K562 (cell line): ENCODE data around the gene SHMT1. TPM values are rescaled to one million over a fixed set of nuclear protein-coding genes. Genes with fewer than 3 reads are reported as not detected.
"Not testable (repeated sequence)": the region's sequence is repeated elsewhere in the genome, so short reads cannot be mapped to it uniquely, and the experiment has no call there.

Experiments used
- ATAC-seq: fragments of 200-7000 bp; cut with Tn5 transposase; 3 replicates; pipeline ENCODE4 v1.9.1; 2020; ENCODE audit warnings: moderate library complexity
- BruUV-seq: library from RNA; stranded (reverse); fragments of 400-500 nt; replicated peaks from 2 replicates; lab custom pipeline; 2021; lab: Mats Ljungman, UMichigan
- CTCF ChIA-PET: fragments of 300-600 bp; formaldehyde crosslinking; extraction: SDS; loops from one replicate; lab custom pipeline; 2021; ENCODE audit warnings: low intra/inter-chr PET ratio; lab: Yijun Ruan, JAX
- POLR2A ChIA-PET: fragments of 300-600, 350-650 bp; sonication (Branson Sonifier 250); formaldehyde crosslinking; extraction: SDS; loops from one replicate; lab custom pipeline; 2021; ENCODE audit warnings: antibody characterized with exemption, inconsistent platforms; lab: Yijun Ruan, JAX
- DNase-seq, 4 experiments: peaks; one replicate each; pipeline versions ENCODE4 v3.0.0 to v3.0.0-alpha.2; 2011 to 2018; ENCODE audit warnings: low spot score in 3 of 4, mixed read lengths in 3 of 4; ENCODE audit errors: extremely low read depth in 1 of 4
- FAIRE-seq: peaks from 2 replicates; lab custom pipeline; 2011; peaks lifted over from hg19 to GRCh38; lab: Jason Lieb, UNC
- H2AFZ ChIP-seq: 2 replicates; pipeline ENCODE4 v1.6.0; 2011; ENCODE audit warnings: low read depth, low read length, control low read depth, inconsistent platforms
- H3K27ac ChIP-seq: fragments of 200-600 bp; 3 replicates; pipeline ENCODE4 v1.8.0; 2011; ENCODE audit warnings: low read depth, mild to moderate bottlenecking, control low read depth, inconsistent platforms, low read length, moderate library complexity, mixed read lengths; ENCODE audit errors: extremely low read depth
- H3K27me3 ChIP-seq, 2 experiments: fragments of 300-600 bp in 1 of 2; 2 replicates in 1 of 2; 3 replicates in 1 of 2; pipeline versions ENCODE4 v1.6.0 to v1.8.0; 2011; ENCODE audit warnings: inconsistent platforms in 2 of 2, low read length in 2 of 2, mild to moderate bottlenecking in 1 of 2, mixed read lengths in 1 of 2, moderate library complexity in 1 of 2; ENCODE audit not compliant: control insufficient read depth in 2 of 2, insufficient read depth in 2 of 2
- H3K36me3 ChIP-seq: fragments of 300-600 bp; 3 replicates; pipeline ENCODE4 v1.8.0; 2011; ENCODE audit warnings: mild to moderate bottlenecking, low read length, inconsistent platforms; ENCODE audit not compliant: control insufficient read depth, insufficient read depth
- H3K4me1 ChIP-seq, 2 experiments: fragments of 200-600 bp in 1 of 2; replicated peaks in 1 of 2; 2 replicates in 1 of 2; 3 replicates in 1 of 2; pipeline versions ENCODE4 v1.5.1 to v1.8.0; 2011; ENCODE audit warnings: inconsistent platforms in 2 of 2, low read length in 2 of 2, mild to moderate bottlenecking in 1 of 2, mixed read lengths in 1 of 2, moderate library complexity in 1 of 2; ENCODE audit not compliant: control insufficient read depth in 2 of 2, insufficient read depth in 2 of 2
- H3K4me2 ChIP-seq: 2 replicates; pipeline ENCODE4 v1.6.1; 2011; ENCODE audit warnings: low read length, control low read depth, inconsistent platforms, mixed read lengths; ENCODE audit not compliant: insufficient read depth
- H3K4me3 ChIP-seq: fragments of 200-600 bp; sonication (generic), shearing (Covaris generic); 2 replicates; pipeline ENCODE4 v1.5.1; 2016; ENCODE audit warnings: control low read depth, inconsistent platforms
- H3K79me2 ChIP-seq: fragments of 200-600 bp; 3 replicates; pipeline ENCODE4 v1.8.0; 2011; ENCODE audit warnings: low read length, inconsistent platforms; ENCODE audit not compliant: control insufficient read depth, insufficient read depth
- H3K9ac ChIP-seq, 2 experiments: 2 replicates each; pipeline versions ENCODE4 v1.6.0 to v1.6.1; 2011; ENCODE audit warnings: low read depth in 2 of 2, low read length in 2 of 2, control low read depth in 1 of 2, inconsistent platforms in 1 of 2, mild to moderate bottlenecking in 1 of 2, mixed read lengths in 1 of 2; ENCODE audit not compliant: insufficient read depth in 1 of 2
- H3K9me1 ChIP-seq: one replicate; pipeline ENCODE4 v1.6.0; 2011; ENCODE audit warnings: inconsistent platforms, mild to moderate bottlenecking, low read length, moderate library complexity; ENCODE audit not compliant: control insufficient read depth, insufficient read depth
- H3K9me3 ChIP-seq: replicated peaks from 2 replicates; pipeline ENCODE4 v1.5.1; 2011; ENCODE audit warnings: low read depth, low read length, inconsistent platforms; ENCODE audit not compliant: control insufficient read depth, insufficient read depth
- H4K20me1 ChIP-seq: replicated peaks from 2 replicates; pipeline ENCODE4 v1.6.1; 2011; ENCODE audit warnings: low read length, inconsistent platforms, mixed read lengths; ENCODE audit not compliant: control insufficient read depth, insufficient read depth
- BDP1 ChIP-seq: IDR thresholded peaks from 3 replicates; pipeline ENCODE4 v1.6.1; 2011; ENCODE audit not compliant: insufficient read length, insufficient read depth
- DMBX1 ChIP-seq: fragments of 250-450 bp; sonication (Bioruptor Pico); IDR thresholded peaks from 2 replicates; pipeline ENCODE4 v1.8.0; 2022; ENCODE audit warnings: inconsistent platforms, mild to moderate bottlenecking, moderate library complexity, borderline replicate concordance
- U2AF2 ChIP-seq: fragments of 200-400 bp; formaldehyde crosslinking; optimal IDR thresholded peaks from 2 replicates; pipeline ENCODE3; 2017; ENCODE audit warnings: low read depth, mild to moderate bottlenecking, low read length
- ZBTB12 ChIP-seq: fragments of 250-450 bp; sonication (Bioruptor Pico); IDR thresholded peaks from 2 replicates; pipeline ENCODE4 v1.4.0; 2020
- WGBS: fragments of 100-300 bp; shearing (Covaris generic); methylation state at CpG from one replicate; pipeline ENCODE4 v1.1.6; 2016; ENCODE audit warnings: low coverage, mixed read lengths; ENCODE audit not compliant: insufficient coverage; ENCODE audit errors: missing lambda C conversion rate; 5-methylcytosine and 5-hydroxymethylcytosine counted together
- in situ Hi-C: fragments of 300-500 bp; cut with MboI; formaldehyde crosslinking; loops from 4 replicates; pipeline ENCODE4 v1.15.0; 2018; ENCODE audit warnings: inconsistent platforms, mixed read lengths
- intact Hi-C: fragments of 100-400 bp; cut with micrococcal nuclease; formaldehyde crosslinking; loops from 2 replicates; pipeline ENCODE4 v1.14.2; 2022
- polyA plus RNA-seq, 8 experiments: library from polyadenylated mRNA; depleted of rRNA in 4 of 8; stranded (reverse) in 5 of 8; unstranded in 3 of 8; fragments of >200 nt; fragmentation: Nextera tagmentation in 2 of 8; fragmentation: Illumina TruSeq in 1 of 8; extraction: Ambion mirVana in 2 of 8; extraction: Trizol in 1 of 8; gene quantifications; 2 replicates each; pipeline versions ENCODE4 v1.2.1 to v1.2.3, GENCODE V29; 2011 to 2014; ENCODE audit warnings: inconsistent platforms in 1 of 8, missing spikeins in 1 of 8
- total RNA-seq, 7 experiments: library from RNA; depleted of rRNA in 6 of 7; stranded (reverse); fragments of >200 nt in 6 of 7; fragmentation: Illumina TruSeq in 2 of 7; extraction: Trizol in 2 of 7; gene quantifications; 2 replicates each; pipeline versions ENCODE4 v1.2.1 to v1.2.3, GENCODE V29; 2011 to 2021; ENCODE audit warnings: low replicate concordance in 1 of 7

SHMT1 gene
- total and polyA plus RNA-seq, 9 of the 15 experiments (the other 6 are each of a cell fraction or from before 2014, with no cell fraction given): 3.3 to 31.2 (median 23.3) TPM

DNA sequence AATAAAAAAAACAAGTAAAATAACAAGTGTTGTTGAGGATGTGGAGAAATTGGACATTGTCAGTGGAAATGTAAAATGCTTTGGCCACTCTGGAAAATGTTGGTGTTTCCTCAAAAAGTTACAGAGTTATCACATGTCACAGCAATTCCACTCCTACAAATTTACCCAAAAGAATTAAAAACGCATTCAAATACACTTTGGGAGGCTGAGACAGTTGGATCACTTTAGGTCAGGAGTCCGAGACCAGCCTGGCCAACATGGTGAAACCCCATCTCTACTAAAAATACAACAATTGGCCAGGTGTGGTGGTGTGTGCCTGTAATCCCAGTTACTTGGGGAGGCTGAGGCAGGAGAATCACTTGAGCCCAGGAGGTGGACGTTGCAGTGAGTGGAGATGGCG is 54.1 kb downstream of the SHMT1 start:
- H3K27ac ChIP-seq: no peak overlapping the region
- peaks cover 40% of the 10 kb centered on the region for H3K79me2 ChIP-seq
- in situ Hi-C loops (loop anchor here (5.0 kb wide), 1 partner anchor 37 kb away; no protein-coding TSS in a partner anchor), intact Hi-C loops (no loop called here)
- peaks cover 0 to 3% of the 10 kb centered on the region in 2 experiments; a peak in 2 of 5 replicates for H3K4me1 ChIP-seq
- no peak overlapping the region for H2AFZ ChIP-seq
- H3K4me3 ChIP-seq: no peak overlapping the region
- H3K9ac ChIP-seq: no peak overlapping the region
- ChIA-PET CTCF (no interaction called here), POLR2A (no interaction called here)
- WGBS: 95% methylated on average over 4 of the region's 4 CpGs
- H3K9me3 ChIP-seq: no peaks in the 10 kb centered on the region
- ATAC-seq: no peak
- no TSS peak for BruUV-seq
- no peak for DNase-seq
- H3K27me3 ChIP-seq: no peaks in the 10 kb centered on the region
- H3K4me2 ChIP-seq: no peak overlapping the region
- no peak for TF ChIP-seq U2AF2
- TF ChIP-seq BDP1: no peak
- no peak for TF ChIP-seq ZBTB12
- TF ChIP-seq DMBX1: no peak
- peaks cover 59% of the 10 kb centered on the region for H3K36me3 ChIP-seq
- FAIRE-seq: no peak
- no peaks in the 10 kb centered on the region for H3K9me1 ChIP-seq
- no peaks in the 10 kb centered on the region for H4K20me1 ChIP-seq

DNA sequence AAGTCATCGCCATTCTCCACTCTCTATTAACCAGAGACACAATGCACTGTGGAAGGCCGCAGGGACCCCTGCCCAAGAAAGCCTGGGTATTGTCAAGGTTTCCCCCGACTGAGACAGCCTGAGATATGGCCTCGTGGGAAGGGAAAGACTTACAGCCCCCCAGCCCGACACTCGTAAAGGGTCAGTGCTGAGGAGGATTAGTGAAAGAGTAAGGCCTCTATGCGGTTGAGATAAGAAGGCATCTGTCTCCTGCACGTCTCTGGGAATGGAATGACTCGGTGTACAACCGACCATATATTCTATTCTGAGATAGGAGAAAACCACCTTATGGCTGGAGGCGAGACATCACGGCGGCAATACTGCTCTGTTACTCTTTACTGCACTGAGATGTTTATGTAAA is 60.1 kb downstream of the SHMT1 start:
- H3K27ac ChIP-seq, CTCF ChIA-PET, H3K79me2 ChIP-seq, POLR2A ChIA-PET, H2AFZ ChIP-seq, ATAC-seq, H3K27me3 ChIP-seq, H3K4me2 ChIP-seq, H3K9me3 ChIP-seq, DNase-seq, H4K20me1 ChIP-seq, H3K4me3 ChIP-seq, H3K9me1 ChIP-seq, intact Hi-C loops, H3K4me1 ChIP-seq, BruUV-seq, H3K9ac ChIP-seq, in situ Hi-C loops: not testable (repeated sequence)
- peak; percentile 70 for FAIRE-seq
- H3K36me3 ChIP-seq: peaks cover 72% of the 10 kb centered on the region
- WGBS: 52% methylated on average over 12 of the region's 13 CpGs
